ENCODE measurements around the gene TSC22D2.
"Not testable (repeated sequence)": the region's sequence is repeated elsewhere in the genome, so short reads cannot be mapped to it uniquely, and the experiment has no call there.

Gene TSC22D2

DNA sequence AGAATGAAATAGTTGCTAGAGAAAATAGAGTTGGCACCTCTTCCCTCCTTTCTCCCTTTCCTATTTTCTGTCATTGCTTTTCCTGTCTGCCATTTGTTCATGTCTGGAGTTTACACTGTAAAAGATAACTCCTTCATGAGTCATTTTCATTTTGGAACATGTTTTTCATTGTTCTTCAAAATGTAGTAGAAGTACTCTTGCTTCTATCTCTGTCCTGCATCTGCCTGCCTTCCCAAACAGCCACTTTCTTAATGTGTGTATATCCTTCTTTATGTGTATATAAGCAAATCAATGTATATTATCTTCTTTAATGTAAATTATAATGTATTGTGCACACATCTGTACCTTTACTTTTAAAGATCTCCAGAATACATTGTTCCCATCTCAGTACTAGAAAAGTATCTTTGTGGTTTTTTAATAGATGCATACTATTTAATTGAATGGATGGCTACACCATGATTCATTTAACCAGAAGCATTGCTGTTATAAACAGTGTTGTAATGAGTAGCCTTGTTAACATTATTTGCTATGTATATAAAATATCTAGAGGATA is 41.1 kb downstream of the TSC22D2 start:
- DNase-seq (ENCODE audit: low read depth), result no peak

DNA sequence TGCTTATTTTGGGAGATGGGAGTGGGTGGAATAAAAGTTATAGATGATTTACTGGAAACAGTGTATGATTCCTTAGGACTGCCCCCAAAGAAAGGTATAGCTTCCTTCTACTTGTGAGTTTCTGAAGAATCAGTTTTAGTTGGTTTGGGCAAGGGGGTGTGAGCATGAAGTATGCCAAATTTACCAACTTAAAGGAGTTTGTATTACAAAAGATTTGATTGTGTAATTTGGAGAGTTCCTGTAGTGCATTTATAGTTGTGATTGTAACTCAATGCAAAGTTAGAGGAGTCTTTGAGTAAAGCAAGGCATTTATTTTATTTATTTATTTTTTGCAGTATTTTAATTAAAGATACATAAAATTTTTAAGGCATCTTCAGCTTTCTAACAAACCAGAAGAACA is 42.8 kb downstream of the TSC22D2 start:
- DNase-seq (ENCODE audit: low read depth), result no peak

DNA sequence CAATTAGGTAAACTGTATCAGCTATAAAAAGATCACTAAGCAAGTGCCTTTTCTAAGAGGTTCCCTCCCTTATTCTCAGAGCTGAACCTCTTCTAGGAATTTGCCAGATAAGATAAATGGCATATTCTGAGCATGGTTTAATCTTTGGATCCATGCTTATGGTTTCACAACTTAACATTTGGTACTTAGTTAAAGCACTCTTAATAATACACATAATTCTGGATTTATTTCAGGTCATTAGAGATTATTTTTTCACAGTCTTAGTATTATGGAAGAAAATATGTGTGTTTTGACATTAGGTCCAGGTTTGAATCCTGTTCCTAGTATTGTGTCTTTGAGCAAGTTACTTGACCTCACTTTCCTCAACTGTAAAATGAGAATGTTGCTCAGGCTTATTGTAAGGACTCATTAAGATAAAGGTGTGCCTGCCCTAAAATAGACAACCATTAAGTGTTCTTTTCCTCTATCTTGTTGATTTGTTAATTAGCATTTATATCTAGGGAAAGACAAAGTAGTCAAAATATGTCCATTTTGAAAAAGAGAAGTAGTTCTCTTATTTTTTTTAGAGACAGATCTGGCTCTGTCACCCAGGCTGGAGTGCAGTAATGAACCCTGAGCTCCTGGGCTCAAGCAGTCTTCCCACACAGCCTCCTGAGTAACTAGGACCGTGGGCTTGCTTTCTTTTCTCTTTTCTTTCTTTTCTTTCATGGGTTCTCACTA is 43.4 kb downstream of the TSC22D2 start:
- no peak for DNase-seq (ENCODE audit: low read depth)

- no peak for DNase-seq (ENCODE audit: low read depth)
These were observed 45.3 kb downstream of the TSC22D2 start for GRCh38 chr3:150453353-150453752.

DNA sequence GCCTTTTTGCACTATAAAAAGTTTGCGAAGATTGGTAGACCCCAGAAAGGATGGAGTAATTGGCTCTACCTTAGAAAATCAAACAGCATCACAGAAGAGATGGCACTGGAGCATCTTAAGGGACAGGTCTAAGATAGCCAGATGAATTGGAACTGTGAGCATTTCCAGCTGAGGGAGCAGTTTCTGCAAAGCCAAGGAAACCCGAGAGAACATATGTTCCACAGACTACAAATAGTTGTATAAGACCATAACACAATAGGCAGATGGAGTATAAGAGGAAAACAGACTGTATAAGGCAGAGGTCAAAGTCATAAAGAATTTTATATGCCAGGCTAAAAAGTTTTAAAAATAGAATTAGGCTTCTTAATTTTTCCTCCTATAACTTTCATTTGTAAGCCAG is 46.0 kb downstream of the TSC22D2 start:
- DNase-seq (ENCODE audit: low read depth), result no peak

GRCh38 chr3:150454622-150455021 is 46.5 kb downstream of the TSC22D2 start:
- no peak for DNase-seq (ENCODE audit: low read depth)

DNA sequence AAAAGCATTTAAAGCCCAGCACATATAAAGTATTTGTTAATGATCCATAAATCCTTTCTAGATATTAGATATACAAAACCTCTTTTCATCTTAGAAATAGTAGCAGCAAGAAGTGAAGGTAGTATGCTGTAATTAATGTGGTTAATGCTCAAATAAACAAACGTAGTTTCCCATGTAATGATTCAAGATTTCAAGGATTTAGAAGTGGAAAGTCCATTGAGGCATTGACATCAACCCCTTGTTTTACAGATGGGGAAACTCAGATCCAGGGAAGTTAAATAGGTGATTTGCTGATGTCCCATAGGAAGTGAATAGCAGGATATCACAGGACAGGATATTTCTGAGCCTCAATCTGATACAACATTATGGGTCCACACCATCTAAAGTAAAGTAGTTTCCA is 47.2 kb downstream of the TSC22D2 start:
- DNase-seq (ENCODE audit: low read depth), result no peak

DNA sequence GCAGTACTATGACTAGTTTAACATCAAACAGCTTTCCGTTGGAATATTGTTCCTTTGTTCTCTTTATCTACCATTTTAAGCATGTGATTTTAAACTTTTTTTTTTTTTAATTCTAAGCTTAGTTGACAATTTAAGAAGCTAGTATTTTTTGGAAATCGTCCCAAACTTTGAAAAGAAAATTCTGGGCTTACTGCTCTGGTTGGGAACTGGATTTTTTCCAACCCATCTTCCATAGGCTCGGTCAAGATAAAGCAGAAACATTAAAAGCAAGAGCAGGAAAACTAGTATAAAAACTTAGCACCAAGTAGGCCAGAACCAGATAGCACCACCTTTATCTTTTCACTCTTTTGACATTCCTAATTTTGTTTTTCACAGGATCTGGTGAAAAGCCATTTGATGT is 49.9 kb downstream of the TSC22D2 start:
- DNase-seq (ENCODE audit: low read depth), result no peak

DNA sequence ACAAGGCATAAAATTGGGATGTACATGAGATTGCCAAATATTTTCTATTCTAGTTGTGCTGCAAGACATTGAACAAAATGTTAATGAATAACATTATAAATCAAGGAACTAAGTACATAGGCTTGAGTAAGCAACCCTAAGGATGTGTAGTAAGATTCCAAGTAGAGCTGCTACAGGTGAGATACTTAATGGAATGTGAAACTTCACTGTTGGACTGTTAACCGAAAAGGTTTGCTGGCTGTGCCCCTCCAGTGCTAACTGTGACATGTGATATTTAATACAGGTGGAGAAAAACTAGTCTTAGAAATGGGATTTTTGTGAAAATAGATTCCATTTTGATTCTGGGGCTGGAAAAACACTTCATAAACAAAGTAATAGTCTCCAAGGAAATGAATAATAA is 52.4 kb downstream of the TSC22D2 start:
- no peak for DNase-seq (ENCODE audit: low read depth)

- DNase-seq (ENCODE audit: low read depth), result no peak
These were observed 53.3 kb downstream of the TSC22D2 start for GRCh38 chr3:150461399-150461798.

DNA sequence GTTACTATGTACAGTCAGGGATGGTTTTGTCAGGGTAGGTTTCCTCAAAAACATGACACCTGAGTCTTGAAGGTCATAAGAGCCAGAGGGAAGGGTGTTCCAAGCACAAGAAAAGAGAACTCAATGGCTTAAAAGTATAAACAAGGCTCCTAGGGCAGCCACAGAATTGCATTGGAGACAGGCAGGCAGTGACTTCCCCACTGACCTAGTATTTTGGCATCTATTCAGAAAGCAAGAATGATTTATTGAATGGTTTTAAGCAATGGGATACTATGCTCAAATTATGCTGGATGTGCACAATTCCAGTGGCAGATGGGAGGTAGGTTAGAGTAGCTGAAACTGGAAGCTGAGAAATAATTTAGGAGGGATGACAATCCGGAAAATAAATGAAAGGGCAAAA is 54.0 kb downstream of the TSC22D2 start:
- no peak for DNase-seq (ENCODE audit: low read depth)

- no peak for DNase-seq (ENCODE audit: low read depth)
These were observed 56.6 kb downstream of the TSC22D2 start for GRCh38 chr3:150464684-150465083.

DNA sequence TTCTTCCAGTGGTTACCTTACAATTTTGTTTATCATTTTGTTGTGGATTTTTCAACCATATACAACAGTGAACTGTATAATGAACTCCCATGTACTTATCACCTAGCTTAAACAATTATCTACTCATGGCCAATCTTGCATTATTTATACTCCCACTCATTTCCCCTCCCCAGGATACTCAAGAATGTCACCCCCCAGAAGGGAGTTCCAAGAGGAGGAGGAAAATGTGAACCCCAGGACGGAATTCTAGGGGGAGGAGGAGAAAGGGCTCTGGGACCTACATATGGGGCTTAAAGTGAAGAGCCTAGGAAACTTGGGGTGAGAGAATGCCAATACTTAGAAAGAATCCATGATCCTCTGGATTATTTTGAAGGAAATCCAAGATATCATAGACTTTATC is 59.3 kb downstream of the TSC22D2 start:
- no peak for DNase-seq (ENCODE audit: low read depth)

- DNase-seq (ENCODE audit: low read depth), result no peak
These were observed 61.2 kb downstream of the TSC22D2 start for GRCh38 chr3:150469031-150469930.

- no peak for DNase-seq (ENCODE audit: low read depth)
These were observed 62.0 kb downstream of the TSC22D2 start for GRCh38 chr3:150469931-150470740.

- DNase-seq (ENCODE audit: low read depth), result no peak
These were observed 64.3 kb downstream of the TSC22D2 start for GRCh38 chr3:150472421-150472820.

DNA sequence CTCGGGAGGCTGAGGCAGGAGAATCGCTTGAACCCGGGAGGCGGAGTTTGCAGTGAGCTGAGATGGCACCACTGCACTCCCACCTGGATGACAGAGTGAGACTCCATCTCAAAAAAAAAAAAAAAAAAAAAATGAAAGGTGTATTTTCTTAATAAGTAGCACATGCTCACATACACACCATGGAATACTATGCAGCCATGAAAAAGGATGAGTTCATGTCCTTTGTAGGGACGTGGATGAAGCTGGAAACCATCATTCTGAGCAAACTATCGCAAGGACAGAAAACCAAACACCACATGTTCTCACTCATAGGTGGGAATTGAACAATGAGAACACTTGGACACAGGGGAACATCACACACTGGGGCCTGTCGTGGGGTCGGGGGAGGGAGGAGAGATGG is 65.1 kb downstream of the TSC22D2 start:
- not testable (repeated sequence) for DNase-seq (ENCODE audit: low read depth)

GRCh38 chr3:150479370-150479769 is 71.3 kb downstream of the TSC22D2 start:
- DNase-seq (ENCODE audit: low read depth), result no peak

GRCh38 chr3:150480877-150481276 is 72.8 kb downstream of the TSC22D2 start:
- no peak for DNase-seq (ENCODE audit: low read depth)

DNA sequence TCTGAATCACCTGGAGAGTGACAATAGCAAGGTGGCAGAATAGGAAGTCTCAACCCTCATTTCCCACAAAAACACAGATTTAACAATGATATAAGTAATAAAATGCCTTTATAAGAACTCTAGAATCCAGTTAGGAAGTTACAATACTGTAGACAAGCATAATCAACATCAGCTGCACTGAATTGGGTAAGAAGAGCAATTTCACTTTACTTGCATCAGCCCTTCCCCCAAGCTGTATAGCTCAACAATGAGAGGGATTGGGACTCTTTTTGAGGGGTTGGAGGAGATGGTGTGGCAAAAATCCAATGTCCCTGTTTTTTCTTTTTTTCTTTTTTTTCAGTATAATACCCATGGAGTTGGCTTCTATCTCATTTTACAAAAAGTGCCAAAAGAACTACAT is 75.1 kb downstream of the TSC22D2 start:
- no peak for DNase-seq (ENCODE audit: low read depth)

DNA sequence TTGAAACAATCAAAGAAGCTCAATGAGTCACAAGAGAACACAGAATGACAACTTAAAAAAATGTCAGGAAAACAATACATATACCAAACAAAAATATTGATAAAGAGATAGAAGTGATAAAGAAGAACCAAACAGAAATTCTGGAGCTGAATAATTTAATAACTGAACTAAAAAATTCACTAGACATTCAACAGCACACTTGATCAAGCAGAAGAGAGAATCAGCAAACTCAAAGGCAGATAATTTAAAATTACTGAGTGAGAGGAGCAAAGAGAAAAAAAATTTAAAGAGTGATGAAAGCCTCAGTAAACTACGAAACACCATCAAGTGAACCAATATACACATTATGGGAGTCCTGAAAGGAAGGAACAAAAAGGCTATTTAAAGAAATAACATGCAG is 76.3 kb downstream of the TSC22D2 start:
- DNase-seq (ENCODE audit: low read depth), result no peak

- no peak for DNase-seq (ENCODE audit: low read depth)
These were observed 80.8 kb downstream of the TSC22D2 start for GRCh38 chr3:150488867-150489266.

Measured in stimulated activated CD8-positive, alpha-beta memory T cell treated with anti-CD3 and anti-CD28 coated beads, Interleukin-12 subunit alpha, Interleukin-12 subunit beta, amount 100 ng/mL, for 4 hours (primary cell).